Lung (tissue), 16 donors: Measurements from ENCODE around the gene ENKD1. TPM values are rescaled to one million over a fixed set of nuclear protein-coding genes. Genes with fewer than 3 reads are reported as not detected.
A peak's percentile ranks its signal among the peaks of the same experiment; 100 is the strongest.

Source experiments
- ATAC-seq: fragments of 200-7000 bp; cut with Tn5 transposase; one replicate; pipeline ENCODE4 v1.9.1; 2020; ENCODE audit warnings: moderate number of reproducible peaks; ENCODE audit not compliant: insufficient read depth, low FRiP score
- DNase-seq, 3 donors: peaks; one replicate each; pipeline ENCODE4 v3.0.0-alpha.2; 2013 to 2017
- H3K27ac ChIP-seq, 2 donors: one replicate each; pipeline ENCODE4 v1.5.1; 2013; ENCODE audit warnings: mild to moderate bottlenecking in 2 of 2, moderate library complexity in 2 of 2, control low read depth in 1 of 2, inconsistent platforms in 1 of 2, low read depth in 1 of 2, low read length in 1 of 2
- H3K27me3 ChIP-seq, 3 donors: one replicate each; pipeline ENCODE4 v1.5.1; 2013; ENCODE audit warnings: low read length in 2 of 3; ENCODE audit not compliant: control insufficient read depth in 3 of 3, insufficient read depth in 3 of 3
- H3K36me3 ChIP-seq, 4 donors: one replicate each; pipeline ENCODE4 v1.5.1; 2013; ENCODE audit warnings: low read length in 4 of 4, mild to moderate bottlenecking in 1 of 4, moderate library complexity in 1 of 4; ENCODE audit not compliant: control insufficient read depth in 4 of 4, insufficient read depth in 4 of 4
- H3K4me1 ChIP-seq, 5 donors: one replicate each; pipeline ENCODE4 v1.5.1; 2013; ENCODE audit warnings: low read length in 5 of 5, mild to moderate bottlenecking in 2 of 5, moderate library complexity in 1 of 5; ENCODE audit not compliant: control insufficient read depth in 5 of 5, insufficient read depth in 5 of 5
- H3K4me3 ChIP-seq: one replicate; pipeline ENCODE4 v1.5.1; 2013; ENCODE audit warnings: mild to moderate bottlenecking, control low read depth, moderate library complexity
- H3K9ac ChIP-seq, 2 donors: one replicate each; pipeline ENCODE4 v1.5.1; 2013; ENCODE audit warnings: low read length in 2 of 2, control low read depth in 1 of 2; ENCODE audit not compliant: insufficient read depth in 1 of 2
- H3K9me3 ChIP-seq, 4 donors: one replicate each; pipeline ENCODE4 v1.5.1; 2013; ENCODE audit warnings: low read length in 3 of 4, mild to moderate bottlenecking in 1 of 4, moderate library complexity in 1 of 4; ENCODE audit not compliant: control insufficient read depth in 4 of 4, insufficient read depth in 3 of 4
- CTCF ChIP-seq: IDR thresholded peaks from 2 replicates; pipeline ENCODE4 v1.5.1; 2012; ENCODE audit warnings: mild to moderate bottlenecking; ENCODE audit errors: control extremely low read depth, extremely low read depth
- WGBS, 2 donors: extraction: QIAGEN DNeasy Blood & Tissue Kit; methylation state at CpG; one replicate each; pipeline ENCODE4 v1.1.7; 2013; 5-methylcytosine and 5-hydroxymethylcytosine counted together
- long read RNA-seq, 5 donors: transcript quantifications; one replicate each; lab custom pipeline, GENCODE V29; 2026
- polyA plus RNA-seq, 2 donors: library from polyadenylated mRNA; stranded (reverse); fragments of 200-250 nt; gene quantifications; one replicate each; pipeline ENCODE4 v1.2.1, GENCODE V29; 2013
- total RNA-seq, 2 donors: library from RNA; depleted of rRNA in 1 of 2; stranded (reverse); fragments of >200 nt in 1 of 2; gene quantifications; one replicate each; pipeline ENCODE4 v1.2.1, GENCODE V29; 2014 to 2021
- donor health status: control.
- donor health status: control.
- donor health status: Bipolar disorder and iron deficiency.
- donor health status: healthy.
- donor health status: DM: yes; HTN: yes; CAD: no.

The ENKD1 gene
- total RNA-seq (10 to 100 TPM; 27.1 to 35.9 TPM), polyA plus RNA-seq (10 to 100 TPM; 24.4 to 35.0 TPM)
- long read RNA-seq, donor 1, partial matches to known transcripts = 0 of 8 reads
- long read RNA-seq, donor 1, other reads (novel, unspliced or antisense) = 0 of 8 reads
- long read RNA-seq, donor 2, partial matches to known transcripts = 0 of 3 reads
- long read RNA-seq, donor 2, other reads (novel, unspliced or antisense) = 0 of 3 reads
- long read RNA-seq, donor 3, transcript ENKD1-201 (7 exons, 1,579 nt) = major isoform, 5 of 7 reads
- long read RNA-seq, donor 3, partial matches to known transcripts = 0 of 7 reads
- long read RNA-seq, donor 3, other reads (novel, unspliced or antisense) = 0 of 7 reads
- long read RNA-seq, donor 4, partial matches to known transcripts = 0 of 3 reads
- long read RNA-seq, donor 4, other reads (novel, unspliced or antisense) = 0 of 3 reads
- long read RNA-seq, donor 5, transcript ENKD1-201 (7 exons, 1,579 nt) = major isoform, 9 of 12 reads
- long read RNA-seq, donor 5, partial matches to known transcripts = 0 of 12 reads
- long read RNA-seq, donor 5, other reads (novel, unspliced or antisense) = 0 of 12 reads

- no peaks in the 10 kb centered on the region for H3K9me3 ChIP-seq
- peak within 1 kb of the TSS; percentile 59 for H3K4me3 ChIP-seq
- H3K36me3 ChIP-seq = peaks cover 0 to 8% (median 2%) of the 10 kb centered on the region in 4 donors
- no peak for TF ChIP-seq CTCF
- peak; percentile 82 for ATAC-seq
- WGBS, 2 donors = 4 to 5% methylated on average over 75 to 78 of the region's 78 CpGs
- H3K9ac ChIP-seq = no peak within 1 kb of the TSS
- no peaks in the 10 kb centered on the region for H3K27me3 ChIP-seq
- peak within 1 kb of the TSS; percentile 86 to 89 for H3K27ac ChIP-seq
- DNase-seq = peak; percentile 87 to 88 (median 88)
- peaks cover 0 to 22% (median 8%) of the 10 kb centered on the region in 5 donors for H3K4me1 ChIP-seq
Measured at GRCh38 chr16:67666559-67667452, at the start of gene ENKD1, which contains the start of gene C16orf86. Gene ENKD1 (minus strand): TSS chr16:67666750. CDS start chr16:67666442, 308 bp downstream. Gene C16orf86 (plus strand): TSS chr16:67666814. CDS start chr16:67666971, 157 bp downstream.

GRCh38 chr16:67716097-67716496, 49.5 kb upstream of the ENKD1 start:
- Histone ChIP-seq H3K27me3 (no peaks in the 10 kb centered on the region), H3K9me3 (no peaks in the 10 kb centered on the region), H3K36me3 (no peaks in the 10 kb centered on the region), H3K4me3 (no peak overlapping the region), H3K9ac (peak overlapping the region in 1 of 2 donors; percentile 11), H3K4me1 (peaks cover 0 to 23% (median 7%) of the 10 kb centered on the region in 5 donors), H3K27ac (no peak overlapping the region)
- DNase-seq (no peak), ATAC-seq (no peak)
- 80 to 88% methylated on average over 2 of the region's 2 CpGs for WGBS, 2 donors
- no peak for TF ChIP-seq CTCF

GRCh38 chr16:67714522-67714921, 48.0 kb upstream of the ENKD1 start:
- H3K4me1 ChIP-seq = peaks cover 0 to 11% (median 7%) of the 10 kb centered on the region in 5 donors
- 78 to 86% methylated on average over 1 of the region's 1 CpG for WGBS, 2 donors
- H3K27me3 ChIP-seq = no peaks in the 10 kb centered on the region
- no peak for ATAC-seq
- no peak overlapping the region for H3K27ac ChIP-seq
- TF ChIP-seq CTCF = no peak
- no peak overlapping the region for H3K4me3 ChIP-seq
- H3K36me3 ChIP-seq = no peaks in the 10 kb centered on the region
- H3K9ac ChIP-seq = no peak overlapping the region
- DNase-seq = no peak
- H3K9me3 ChIP-seq = no peaks in the 10 kb centered on the region
